ENCODE results near the gene ASIP.

Gene ASIP

GRCh38 chr20:34240693-34241615, at the start of gene ASIP:
TSS of gene ASIP (plus strand) at chr20:34241423. CDS start at chr20:34260375, 18,952 bp downstream.
- ATAC-seq: no peak
- TF ChIP-seq ZNF565 (CRISPR knock-in tag; conservative IDR thresholded peaks at IDR 0.05; ENCODE audit: low read depth) (no peak), ZFP30 (CRISPR knock-in tag; IDR thresholded peaks at IDR 0.05) (no peak), PATZ1 (CRISPR knock-in tag; IDR thresholded peaks at IDR 0.05; ENCODE audit: borderline replicate concordance) (no peak)
- TF ChIP-seq, protein P1, sequence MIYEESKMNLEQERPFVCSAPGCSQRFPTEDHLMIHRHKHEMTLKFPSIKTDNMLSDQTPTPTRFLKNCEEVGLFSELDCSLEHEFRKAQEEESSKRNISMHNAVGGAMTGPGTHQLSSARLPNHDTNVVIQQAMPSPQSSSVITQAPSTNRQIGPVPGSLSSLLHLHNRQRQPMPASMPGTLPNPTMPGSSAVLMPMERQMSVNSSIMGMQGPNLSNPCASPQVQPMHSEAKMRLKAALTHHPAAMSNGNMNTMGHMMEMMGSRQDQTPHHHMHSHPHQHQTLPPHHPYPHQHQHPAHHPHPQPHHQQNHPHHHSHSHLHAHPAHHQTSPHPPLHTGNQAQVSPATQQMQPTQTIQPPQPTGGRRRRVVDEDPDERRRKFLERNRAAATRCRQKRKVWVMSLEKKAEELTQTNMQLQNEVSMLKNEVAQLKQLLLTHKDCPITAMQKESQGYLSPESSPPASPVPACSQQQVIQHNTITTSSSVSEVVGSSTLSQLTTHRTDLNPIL (CRISPR knock-in tag; IDR thresholded peaks at IDR 0.05; ENCODE audit: low read depth): no peak

DNA sequence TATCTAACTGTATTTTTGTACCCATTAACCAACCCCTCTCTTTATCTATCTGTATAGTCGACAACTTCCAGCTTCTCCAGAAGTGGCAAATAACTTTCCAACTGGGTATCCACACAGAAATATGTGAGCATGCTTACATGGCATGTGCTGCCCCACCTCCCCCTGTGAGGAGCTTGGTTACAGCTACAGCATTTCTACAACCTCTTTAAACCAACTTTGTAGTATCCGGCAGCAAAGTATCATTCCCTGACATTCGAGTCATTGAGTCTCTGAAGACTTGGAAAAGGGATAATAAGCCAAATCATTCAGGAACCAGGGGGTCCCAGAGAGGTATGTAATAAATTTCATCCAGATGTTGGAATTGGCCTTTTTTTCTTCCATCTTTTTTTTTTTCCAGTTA, 48.2 kb upstream of the ASIP start:
- TF ChIP-seq TOX (CRISPR knock-in tag; IDR thresholded peaks at IDR 0.05; ENCODE audit: borderline replicate concordance): no peak
- no peak for TF ChIP-seq BACH2 (CRISPR knock-in tag; IDR thresholded peaks at IDR 0.05; ENCODE audit: borderline replicate concordance)
- no peak for TF ChIP-seq PATZ1 (CRISPR knock-in tag; IDR thresholded peaks at IDR 0.05; ENCODE audit: borderline replicate concordance)
- TF ChIP-seq GLIS3 (CRISPR knock-in tag; IDR thresholded peaks at IDR 0.05): no peak
- TF ChIP-seq RARB (CRISPR knock-in tag; IDR thresholded peaks at IDR 0.05): no peak
- TF ChIP-seq ARNTL (CRISPR knock-in tag; IDR thresholded peaks at IDR 0.05; ENCODE audit: borderline replicate concordance, low read depth): no peak
- no peak for TF ChIP-seq CSRNP3 (CRISPR knock-in tag; IDR thresholded peaks at IDR 0.05)

DNA sequence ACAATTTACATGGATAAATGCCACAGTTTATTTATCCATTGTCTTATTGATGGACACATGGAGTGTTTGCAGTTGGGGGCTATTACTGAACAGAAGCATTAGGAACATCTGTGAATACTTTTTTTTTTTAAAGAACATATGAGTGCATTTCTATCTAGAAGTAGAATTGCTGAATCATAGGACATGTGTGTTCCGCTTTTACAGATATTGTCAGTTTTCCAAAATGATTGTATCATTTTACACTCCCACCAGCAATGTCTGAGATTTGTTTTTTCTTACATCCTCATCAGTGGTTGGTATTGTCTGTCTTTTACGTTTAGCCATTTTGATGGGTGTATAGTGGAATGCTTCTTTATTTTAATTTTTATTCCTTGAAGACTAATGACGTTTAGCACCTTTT, 42.0 kb upstream of the ASIP start:
- no peak for ATAC-seq
- TF ChIP-seq ZFP30 (CRISPR knock-in tag; IDR thresholded peaks at IDR 0.05) (no peak), TSHZ2 (CRISPR knock-in tag; IDR thresholded peaks at IDR 0.05) (no peak), OSR1 (CRISPR knock-in tag; IDR thresholded peaks at IDR 0.05) (no peak), ZNF70 (CRISPR knock-in tag; IDR thresholded peaks at IDR 0.05) (no peak), ZNF565 (CRISPR knock-in tag; conservative IDR thresholded peaks at IDR 0.05; ENCODE audit: low read depth) (no peak), SNAI2 (CRISPR knock-in tag; IDR thresholded peaks at IDR 0.05) (no peak), ISL1 (CRISPR knock-in tag; IDR thresholded peaks at IDR 0.05) (no peak), GLIS3 (CRISPR knock-in tag; IDR thresholded peaks at IDR 0.05) (no peak), ESRRG (CRISPR knock-in tag; IDR thresholded peaks at IDR 0.05) (no peak), CSDC2 (CRISPR knock-in tag; IDR thresholded peaks at IDR 0.05) (no peak), CSRNP3 (CRISPR knock-in tag; IDR thresholded peaks at IDR 0.05) (no peak), BACH2 (CRISPR knock-in tag; IDR thresholded peaks at IDR 0.05; ENCODE audit: borderline replicate concordance) (no peak), RARB (CRISPR knock-in tag; IDR thresholded peaks at IDR 0.05) (no peak)
- TF ChIP-seq, protein P2, sequence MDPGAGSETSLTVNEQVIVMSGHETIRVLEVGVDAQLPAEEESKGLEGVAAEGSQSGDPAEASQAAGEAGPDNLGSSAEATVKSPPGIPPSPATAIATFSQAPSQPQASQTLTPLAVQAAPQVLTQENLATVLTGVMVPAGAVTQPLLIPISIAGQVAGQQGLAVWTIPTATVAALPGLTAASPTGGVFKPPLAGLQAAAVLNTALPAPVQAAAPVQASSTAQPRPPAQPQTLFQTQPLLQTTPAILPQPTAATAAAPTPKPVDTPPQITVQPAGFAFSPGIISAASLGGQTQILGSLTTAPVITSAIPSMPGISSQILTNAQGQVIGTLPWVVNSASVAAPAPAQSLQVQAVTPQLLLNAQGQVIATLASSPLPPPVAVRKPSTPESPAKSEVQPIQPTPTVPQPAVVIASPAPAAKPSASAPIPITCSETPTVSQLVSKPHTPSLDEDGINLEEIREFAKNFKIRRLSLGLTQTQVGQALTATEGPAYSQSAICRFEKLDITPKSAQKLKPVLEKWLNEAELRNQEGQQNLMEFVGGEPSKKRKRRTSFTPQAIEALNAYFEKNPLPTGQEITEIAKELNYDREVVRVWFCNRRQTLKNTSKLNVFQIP (CRISPR knock-in tag; IDR thresholded peaks at IDR 0.05; ENCODE audit: borderline replicate concordance, low read depth): no peak
- TF ChIP-seq, protein P1 (CRISPR knock-in tag; IDR thresholded peaks at IDR 0.05; ENCODE audit: low read depth): no peak

More for the DNA sequence above, 48.2 kb upstream of the ASIP start:
- ATAC-seq: no peak

Measured in SK-N-SH treated with all-trans-retinoic acid at 6 μM for 48 hours (cell line).